Right kidney (tissue), 1 donor: Measurements from ENCODE around the gene CTDSP2.
"Not testable (repeated sequence)": the region's sequence is repeated elsewhere in the genome, so short reads cannot be mapped to it uniquely, and the experiment has no call there.

ENCODE experiments used
- DNase-seq: peaks from one replicate; pipeline ENCODE4 v3.0.0-alpha.2; 2016

The CTDSP2 gene

DNA sequence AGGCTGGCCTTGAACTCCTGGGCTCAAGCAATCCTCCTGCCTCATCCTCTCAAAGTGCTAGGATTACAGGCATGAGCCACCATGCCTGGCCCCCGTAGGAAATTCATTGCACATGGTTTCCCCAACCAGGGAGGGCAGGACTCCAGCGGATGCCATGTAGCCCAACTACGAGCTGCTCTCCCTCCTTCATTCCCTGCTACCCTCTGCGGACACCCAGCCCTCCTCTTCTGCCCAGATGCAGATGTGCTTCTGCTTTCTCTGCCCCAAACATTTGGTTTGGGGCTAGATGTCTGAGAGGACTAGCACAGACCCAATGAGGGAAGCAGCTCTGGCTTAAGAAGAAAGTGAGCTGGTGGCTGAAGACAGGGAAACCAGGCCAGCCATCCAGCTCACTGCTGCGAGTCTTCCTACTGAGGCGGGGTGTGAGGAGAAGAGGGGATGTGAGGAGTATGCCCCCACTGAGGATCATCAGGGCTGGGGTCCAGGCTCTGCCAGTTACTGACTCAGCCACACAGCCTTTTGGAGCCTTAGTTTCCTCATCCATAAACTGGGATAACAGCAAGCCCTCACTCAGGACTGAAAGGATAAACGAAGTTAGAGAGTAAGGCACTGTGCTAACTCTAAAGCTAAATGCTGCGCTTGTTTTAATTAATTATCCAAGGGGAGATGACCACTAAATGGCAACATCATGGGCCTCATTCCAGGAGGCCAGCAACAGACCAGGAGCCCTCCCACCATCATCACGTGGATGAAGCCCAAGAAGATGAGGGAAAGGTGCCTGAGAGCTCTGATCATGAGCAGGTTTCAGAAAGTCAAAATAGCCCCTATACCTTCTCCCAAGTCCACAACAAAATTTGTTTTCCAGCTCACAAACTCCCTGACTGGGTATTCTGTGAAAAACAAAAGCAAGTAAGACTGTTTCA lies 10.9 kb downstream of the CTDSP2 start:
- DNase-seq, result no peak

DNA sequence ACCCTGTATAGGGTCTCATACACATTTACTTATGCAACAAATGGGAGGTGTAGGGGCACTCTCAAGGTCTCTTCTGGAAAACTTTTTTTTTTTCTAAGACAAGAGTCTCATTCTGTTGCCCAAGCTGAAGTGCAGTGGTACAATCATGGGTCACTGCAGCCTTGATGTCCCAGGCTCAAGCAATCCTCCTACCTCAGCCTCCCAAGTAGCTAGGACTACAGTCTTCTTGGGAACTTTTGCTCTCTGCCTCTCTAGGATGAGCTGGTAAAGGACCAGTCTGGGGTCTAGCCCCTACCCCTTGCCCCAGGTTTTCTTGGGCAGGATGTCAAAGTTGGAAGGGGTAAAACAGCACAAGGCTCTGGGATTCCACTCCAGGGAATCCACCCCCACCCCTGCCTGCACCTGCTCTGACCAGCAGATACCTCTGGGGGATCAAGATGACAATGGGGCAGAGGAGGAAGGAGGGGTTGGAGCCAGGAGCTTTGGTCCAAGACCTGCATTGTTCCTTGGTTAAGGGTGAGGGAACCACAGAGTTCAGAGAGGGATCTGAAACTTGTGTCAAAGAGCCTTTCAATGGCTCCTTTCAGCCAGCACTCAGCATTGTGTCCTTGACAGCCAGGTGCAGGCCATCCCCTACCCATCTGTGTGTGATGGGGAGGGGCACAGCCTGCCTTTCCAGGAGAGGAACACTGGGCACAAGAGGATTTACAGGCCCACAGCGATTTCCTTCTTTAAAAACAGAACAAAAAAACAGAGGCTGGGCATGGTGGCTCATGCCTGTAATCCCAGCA lies 12.2 kb downstream of the CTDSP2 start:
- no peak for DNase-seq

- DNase-seq, result no peak
Measured at GRCh38 chr12:57833672-57834071, 12.9 kb downstream of the CTDSP2 start.

DNA sequence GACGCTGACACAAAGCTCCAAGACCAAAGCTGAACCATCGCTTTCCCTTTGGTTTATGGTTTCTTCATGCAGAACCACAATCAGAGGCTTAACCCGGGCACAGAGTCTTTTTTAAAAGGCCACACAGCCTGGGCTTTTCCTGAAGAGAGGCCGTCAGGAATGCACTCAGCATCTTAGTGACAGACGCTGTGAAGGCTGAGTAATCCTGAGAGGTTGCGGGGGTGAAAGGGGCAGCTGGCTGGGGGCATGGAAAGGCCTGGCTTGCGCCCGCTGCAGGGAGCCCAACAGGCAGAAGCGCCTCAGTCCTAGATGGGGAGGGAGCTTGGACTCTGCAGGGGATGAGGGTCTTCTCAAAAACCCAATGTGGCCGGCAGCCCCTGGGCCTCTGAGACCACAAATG lies 13.6 kb downstream of the CTDSP2 start:
- DNase-seq, result no peak

- no peak for DNase-seq
Measured at GRCh38 chr12:57830393-57830792, 16.1 kb downstream of the CTDSP2 start.

DNA sequence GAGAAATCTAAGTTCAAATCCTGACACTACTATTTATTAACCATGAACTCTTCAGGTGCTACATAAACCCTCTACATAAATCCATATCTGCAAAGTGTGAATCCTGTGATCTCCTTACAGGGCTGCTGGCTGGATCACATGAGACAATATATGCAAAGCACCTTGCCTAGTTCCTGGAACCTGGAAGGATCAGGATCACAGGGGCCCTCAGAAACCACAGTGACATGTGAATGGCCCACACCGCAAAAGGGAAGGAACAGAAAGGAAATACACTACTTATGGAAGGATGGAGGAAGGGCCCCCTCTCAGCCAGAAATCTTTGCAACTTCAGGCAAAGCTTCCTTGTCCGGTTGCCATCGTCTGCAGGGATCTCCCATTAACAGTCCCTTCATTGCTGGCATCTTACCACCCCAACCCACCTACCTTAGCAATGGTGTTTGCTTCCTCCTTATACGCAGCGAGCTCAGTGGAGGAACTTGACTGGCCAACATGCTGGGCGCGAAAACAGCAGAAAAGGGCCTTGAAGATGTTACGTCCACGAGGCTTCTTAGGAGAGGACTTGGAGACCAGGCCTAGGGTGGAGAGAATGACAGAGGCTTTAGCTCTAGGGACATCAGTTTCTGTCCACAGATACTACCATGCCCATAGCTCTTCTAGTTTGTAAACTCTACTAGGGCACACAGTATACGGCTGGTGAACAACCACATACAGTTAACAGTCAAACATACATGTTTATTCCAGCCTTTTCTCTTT lies 17.3 kb downstream of the CTDSP2 start:
- no peak for DNase-seq

DNA sequence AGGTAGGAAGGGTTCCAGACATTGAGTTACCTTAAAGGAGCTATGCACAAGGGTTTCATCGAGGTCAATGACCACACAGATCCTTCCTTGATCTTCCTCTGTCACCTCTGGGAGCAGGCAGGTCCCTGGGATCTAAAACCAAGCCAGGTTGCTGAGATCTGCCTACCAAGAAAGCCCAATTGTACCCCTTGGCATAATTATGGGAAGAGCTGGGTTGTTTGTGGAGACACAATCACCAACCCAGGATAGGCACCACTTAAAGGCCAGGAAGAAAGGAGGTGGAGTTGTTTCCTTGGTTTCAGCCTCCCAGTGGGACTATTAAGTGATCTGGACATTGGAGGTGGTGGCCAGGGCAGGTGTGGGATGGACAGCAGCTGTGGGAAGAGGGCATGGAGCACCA lies 19.6 kb downstream of the CTDSP2 start:
- DNase-seq, result no peak

GRCh38 chr12:57826400-57826799 lies 20.1 kb downstream of the CTDSP2 start:
- DNase-seq, result no peak

DNA sequence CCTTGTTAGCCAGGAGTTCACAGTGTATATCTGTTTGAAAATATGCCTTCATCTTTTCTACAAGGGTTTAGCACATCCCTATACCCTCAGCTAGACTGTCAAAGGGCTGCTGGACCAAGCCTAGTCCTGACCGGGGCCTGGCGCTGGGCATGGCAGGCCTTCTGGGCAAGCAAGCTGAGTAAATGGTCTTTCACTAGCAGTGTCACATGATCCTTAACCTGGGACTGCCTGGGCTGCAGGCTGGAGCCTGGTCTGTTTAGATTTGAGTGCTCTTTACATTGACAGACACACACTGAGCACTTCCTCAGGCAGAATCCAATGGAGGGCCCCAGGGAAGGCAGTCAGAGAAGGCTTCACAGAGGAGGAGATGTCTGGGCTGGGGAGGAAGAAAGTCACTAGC lies 21.1 kb downstream of the CTDSP2 start:
- no peak for DNase-seq

DNA sequence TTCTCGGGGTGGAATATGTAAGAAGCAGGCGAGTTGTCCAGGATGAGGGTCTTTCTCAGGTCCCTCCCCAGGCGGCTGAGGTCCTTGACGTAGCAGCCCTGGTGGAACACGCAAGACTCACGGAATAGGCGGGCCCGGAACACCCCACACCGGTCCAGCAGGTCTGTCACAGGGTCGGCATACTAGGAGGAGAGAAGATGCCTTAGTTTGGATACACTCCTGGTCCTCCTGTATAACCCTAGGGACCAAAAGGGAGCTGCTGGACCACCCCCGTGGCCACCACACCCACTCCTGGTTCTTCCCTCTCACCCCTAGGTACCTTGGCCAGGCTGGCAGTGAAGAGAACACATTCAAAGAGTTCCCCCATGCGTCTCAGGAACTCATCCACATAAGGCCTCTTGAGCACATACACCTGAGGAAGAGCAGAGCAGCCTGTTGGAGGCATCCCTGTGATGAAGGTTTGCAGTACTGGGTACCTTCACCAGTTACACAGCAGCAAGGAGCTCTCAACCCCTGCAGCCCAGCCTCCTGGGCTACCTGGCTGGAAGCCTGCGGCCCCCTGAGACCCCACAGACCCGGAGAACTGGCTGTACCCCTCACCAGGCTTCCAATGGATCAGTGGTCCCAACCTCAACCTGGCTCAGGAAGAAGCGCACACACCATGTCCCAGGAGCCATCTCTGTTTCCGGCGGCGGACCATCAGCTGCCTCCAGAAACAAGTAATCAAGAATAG lies 22.5 kb downstream of the CTDSP2 start:
- DNase-seq, result no peak

- no peak for DNase-seq
Measured at GRCh38 chr12:57823131-57823907, 23.2 kb downstream of the CTDSP2 start.

DNA sequence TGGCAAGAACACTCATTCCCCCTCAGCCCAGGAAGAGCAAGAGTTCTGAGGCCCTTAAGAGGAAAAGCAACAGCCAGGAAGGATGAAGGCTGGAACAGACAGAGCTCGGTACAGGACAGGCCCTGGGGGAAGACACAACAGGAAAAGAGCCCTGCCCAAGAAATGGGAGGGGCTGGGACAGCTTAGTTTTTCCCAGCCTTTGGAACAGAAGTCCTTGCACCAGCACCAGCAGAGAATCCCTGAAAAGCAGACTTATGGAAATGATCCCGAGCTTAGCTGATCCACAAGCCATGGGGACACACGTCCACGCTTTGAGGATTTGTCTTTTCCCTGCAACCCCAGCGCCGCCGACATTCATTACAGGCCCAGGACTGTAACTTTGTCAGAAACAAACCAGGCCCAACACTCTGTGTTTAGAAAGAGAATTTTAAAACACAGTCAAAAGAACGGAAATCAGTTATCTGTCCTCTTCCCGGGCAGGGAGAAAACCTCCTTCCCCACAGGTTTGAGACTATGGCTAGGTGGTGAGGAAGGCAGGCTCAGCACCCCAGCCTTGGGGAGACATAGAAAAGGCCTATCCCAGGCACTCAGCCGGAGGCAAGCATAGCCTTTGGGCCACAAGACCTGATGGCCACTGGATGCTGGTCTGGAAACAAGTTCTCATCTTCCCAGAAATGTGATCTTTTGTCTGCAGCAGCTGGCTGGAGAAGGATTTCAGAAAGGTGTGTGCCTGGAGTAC lies 24.0 kb downstream of the CTDSP2 start:
- DNase-seq, result no peak

DNA sequence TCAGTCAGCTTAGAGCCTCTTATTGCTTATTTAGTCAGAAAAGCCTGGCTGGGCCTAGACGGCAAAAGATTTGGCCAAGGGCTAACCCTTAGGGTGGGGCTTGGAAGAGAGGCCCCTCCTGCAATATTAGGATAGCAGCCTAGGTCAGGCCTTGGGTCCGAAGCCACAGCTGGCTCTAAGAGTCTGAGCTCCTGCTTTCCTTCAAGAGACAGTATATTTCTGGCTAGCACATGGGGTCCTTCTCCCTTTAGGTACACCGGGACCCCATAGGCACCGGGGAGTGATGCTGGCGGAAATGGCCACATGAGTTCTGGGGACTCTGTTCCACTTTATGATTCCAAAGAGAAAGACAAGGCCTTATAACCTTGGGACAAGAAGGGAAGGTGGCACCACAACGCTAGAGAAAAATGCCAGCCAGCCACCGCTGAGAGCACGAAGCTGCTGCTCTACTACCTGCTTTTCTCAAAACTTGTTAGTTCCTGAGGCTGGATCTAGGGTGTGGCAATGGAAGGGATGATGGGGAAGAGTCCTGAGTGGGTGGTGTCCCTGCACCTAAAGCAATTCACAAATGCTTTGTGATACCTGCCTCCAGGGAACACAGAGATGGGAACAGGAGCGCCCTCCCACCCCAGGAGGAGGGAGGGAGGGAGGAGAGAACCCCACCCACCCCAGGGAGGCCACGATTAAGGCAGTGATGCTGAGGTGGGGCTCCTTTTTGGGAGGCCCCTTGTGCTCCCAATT lies 24.9 kb downstream of the CTDSP2 start:
- DNase-seq, result no peak

DNA sequence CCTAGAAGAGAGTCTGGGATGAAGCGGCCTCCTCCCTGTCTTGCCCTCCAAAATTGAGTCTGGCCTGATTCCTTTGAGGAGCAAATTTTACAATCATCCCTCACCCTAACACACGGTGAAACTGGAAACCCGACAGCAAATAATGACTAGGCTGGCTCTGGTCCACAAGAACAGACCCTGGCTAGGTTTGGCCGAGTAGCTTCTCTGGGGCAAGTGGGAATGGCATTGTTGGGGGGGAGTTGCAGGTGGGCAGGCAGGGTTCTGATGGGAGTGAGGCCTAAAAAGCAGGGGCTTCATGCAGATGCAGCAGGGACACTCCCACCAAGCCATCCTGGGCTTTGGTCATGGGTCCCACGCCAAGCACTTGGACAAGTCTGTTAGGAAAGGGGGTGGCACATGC lies 25.5 kb downstream of the CTDSP2 start:
- not testable (repeated sequence) for DNase-seq

DNA sequence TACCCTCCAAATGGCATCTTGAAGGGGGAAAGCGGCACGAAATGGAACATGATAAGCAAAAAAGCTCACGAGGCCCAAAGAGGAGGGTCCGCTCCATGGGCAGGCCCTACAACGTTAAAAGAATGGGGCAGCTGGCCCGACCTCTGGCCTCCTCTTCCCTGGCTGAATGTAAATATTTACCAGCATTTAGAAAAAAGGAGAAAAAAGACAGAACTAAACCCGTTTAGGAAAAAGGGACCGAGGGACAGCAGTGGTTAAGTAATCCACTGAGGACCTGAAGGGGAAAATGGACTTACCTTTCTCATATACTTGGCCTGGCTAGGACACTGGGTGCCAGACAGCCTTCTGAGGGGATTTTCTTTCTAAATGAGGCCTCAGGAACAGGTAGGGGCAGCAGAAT lies 26.4 kb downstream of the CTDSP2 start:
- not testable (repeated sequence) for DNase-seq

- not testable (repeated sequence) for DNase-seq
Measured at GRCh38 chr12:57817990-57818331, 28.6 kb downstream of the CTDSP2 start.

GRCh38 chr12:57817261-57817989 lies 29.1 kb downstream of the CTDSP2 start:
- no peak for DNase-seq

DNA sequence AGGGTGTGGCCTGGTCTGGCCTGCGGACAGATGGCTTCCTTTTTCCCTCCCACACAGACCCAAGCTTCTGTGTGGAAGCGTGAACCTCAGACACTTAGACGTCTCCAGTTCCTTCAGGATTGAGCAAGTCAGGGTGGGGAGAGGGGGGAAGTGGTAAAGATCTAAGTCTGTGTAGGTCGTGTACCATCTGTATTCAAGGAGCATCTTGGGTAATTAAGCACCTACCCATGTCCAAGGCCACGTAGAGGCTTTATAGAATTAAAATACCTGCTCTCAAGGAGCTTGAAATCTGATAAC lies 29.7 kb downstream of the CTDSP2 start:
- no peak for DNase-seq
